GM10266 (cell line): ENCODE data around the gene PDIA3.

ENCODE experiments used
- DNase-seq: peaks from one replicate; pipeline ENCODE4 v3.0.0; 2012; ENCODE audit errors: extremely low spot score
- CTCF ChIP-seq: IDR thresholded peaks from 2 replicates; pipeline ENCODE4 v1.5.1; 2012; ENCODE audit warnings: mild to moderate bottlenecking, low read depth; ENCODE audit not compliant: control insufficient read depth, insufficient read depth; ENCODE audit errors: missing control alignments

The PDIA3 gene

DNA sequence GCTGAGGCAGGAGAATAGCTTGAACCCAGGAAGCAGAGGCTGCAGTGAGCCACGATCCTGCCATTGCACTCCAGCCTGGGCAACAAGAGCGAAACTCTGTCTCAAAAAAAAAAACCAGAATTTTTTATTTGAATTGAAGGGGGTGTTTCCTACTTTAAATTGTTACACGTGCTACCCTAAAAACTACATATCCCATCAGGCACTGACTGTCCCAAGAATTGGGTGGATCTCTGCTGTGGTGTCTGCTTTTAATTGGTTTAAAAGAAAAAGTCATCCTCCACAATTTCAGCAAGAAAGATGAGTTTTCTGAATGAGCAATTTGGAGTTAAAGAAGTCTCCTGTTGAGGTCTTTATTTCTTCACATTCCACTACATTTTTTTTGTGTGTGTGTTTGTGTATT lies 2.1 kb downstream of the PDIA3 start:
- TF ChIP-seq CTCF, result no peak
- DNase-seq, result no peak

GRCh38 chr15:43749690-43750345 lies 3.6 kb downstream of the PDIA3 start:
- no peak for TF ChIP-seq CTCF
- peak; percentile 70 for DNase-seq

DNA sequence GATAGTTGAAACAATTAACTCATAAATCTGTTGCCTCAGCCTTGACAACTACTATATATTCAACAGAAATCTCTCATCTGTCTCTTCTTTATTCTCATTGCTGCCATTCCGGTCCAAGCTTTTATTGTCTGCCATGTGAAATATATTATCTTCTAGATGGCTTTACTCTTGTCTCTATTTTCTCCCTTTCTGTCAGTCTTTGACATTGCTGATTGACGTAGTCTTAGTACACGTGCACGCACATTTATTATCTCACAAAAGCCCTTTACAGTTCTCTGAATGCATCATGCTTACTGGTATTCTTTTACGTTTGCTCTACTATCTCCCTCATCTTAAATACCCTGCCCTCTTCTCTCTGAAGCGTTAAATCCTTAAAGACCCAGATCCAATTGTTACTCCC lies 5.6 kb downstream of the PDIA3 start:
- no peak for TF ChIP-seq CTCF
- DNase-seq, result no peak

DNA sequence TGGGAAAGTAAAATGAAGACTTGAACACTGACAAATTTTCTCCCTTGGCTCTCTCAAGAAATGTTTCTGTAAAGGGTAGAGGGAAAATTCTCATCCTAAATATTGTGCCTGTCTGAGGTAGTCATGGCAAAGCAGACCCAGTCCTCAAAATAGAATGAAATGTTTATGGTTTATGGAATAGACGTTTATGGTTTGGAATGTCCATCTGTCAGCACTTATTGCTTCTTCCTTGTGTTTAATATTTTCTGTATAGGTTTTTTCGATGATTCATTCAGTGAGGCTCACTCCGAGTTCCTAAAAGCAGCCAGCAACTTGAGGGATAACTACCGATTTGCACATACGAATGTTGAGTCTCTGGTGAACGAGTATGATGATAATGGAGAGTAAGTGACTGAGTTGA lies 16.6 kb downstream of the PDIA3 start:
- no peak for TF ChIP-seq CTCF
- no peak for DNase-seq

GRCh38 chr15:43763819-43764446 lies 17.7 kb downstream of the PDIA3 start:
- DNase-seq, result no peak
- TF ChIP-seq CTCF, result no peak

DNA sequence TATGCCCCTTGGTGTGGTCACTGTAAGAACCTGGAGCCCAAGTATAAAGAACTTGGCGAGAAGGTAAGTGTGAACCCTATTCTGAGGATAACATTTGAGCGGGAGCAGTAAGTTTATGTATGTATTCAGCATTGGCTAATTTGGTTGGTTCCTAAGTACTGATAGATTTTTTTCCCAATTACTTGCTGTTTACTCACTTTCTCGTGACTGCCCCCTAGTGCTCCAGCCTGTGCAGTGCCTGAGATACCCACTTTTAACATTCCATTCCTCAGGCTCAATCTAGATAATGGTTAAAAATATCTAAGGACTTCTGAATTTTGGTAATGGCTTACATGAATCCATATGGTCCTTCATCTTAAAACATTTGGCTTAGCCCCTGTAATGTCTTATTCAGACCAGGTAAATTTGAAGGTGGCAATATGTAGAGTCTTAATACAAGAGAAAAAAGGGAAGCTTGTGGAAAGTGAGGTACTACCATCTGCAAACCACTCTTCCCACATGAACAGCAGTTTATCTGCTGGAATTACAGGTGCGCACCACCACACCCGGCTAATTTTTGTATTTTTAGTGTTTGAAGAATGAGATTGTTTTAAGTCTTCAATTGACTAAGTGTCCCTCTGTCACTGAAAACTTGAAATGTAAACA lies 23.5 kb downstream of the PDIA3 start:
- DNase-seq, result peak; percentile 51
- TF ChIP-seq CTCF, result peak; percentile 87

DNA sequence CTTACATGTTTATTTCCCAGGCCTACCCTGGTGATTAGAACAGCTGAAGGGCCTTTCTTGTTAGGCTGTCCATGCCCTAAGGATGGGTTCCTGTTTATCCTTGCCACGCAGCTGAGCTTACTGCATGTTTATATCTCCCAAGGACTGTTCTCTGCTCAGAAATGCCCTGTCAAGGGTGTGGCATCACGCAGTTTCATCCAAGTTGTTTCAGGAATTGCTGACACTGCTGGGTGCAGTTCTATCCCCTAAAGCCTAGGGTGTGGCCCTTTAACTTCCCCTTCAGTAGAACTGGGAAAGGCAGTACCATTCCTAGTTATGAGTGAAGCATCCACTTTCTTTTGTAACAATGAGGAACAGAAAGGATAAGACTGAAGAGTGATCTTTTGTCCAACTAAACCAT lies 25.6 kb downstream of the PDIA3 start:
- DNase-seq, result no peak

More for the DNA sequence above, 25.6 kb downstream of the PDIA3 start:
- no peak for TF ChIP-seq CTCF
